NB4 (cell line): ENCODE data around the gene CMKLR1.

ENCODE experiments used
- TF ChIP-seq, protein P1 (sequence below): IDR thresholded peaks from one replicate; pipeline ENCODE4 v1.5.1; 2012; ENCODE audit warnings: low read depth, low read length
- TF ChIP-seq, protein P2 (sequence below): IDR thresholded peaks from 2 replicates; pipeline ENCODE4 v1.6.1; 2011; ENCODE audit warnings: low read depth, low read length

DNA sequence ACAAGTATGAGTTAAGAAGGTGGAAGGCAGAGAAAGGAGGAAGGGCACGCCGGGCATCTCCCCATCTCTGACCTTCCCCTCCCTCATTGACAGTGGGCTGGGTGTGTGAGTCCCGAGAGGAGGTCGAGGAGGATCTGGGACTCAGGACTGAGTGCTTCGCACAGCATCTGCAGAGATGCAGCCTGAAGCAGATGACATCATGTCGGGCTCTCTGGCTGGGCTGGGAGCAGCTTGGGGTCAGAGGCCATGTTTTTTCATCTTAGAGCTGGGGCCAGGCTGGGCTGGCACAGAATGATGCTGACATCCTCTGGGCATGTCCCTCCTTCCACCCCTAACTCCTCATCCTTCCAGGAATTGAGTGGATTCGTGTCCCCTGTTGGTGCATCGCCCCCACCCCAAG lies 43.5 kb downstream of the CMKLR1 start:
- TF ChIP-seq, protein P1, sequence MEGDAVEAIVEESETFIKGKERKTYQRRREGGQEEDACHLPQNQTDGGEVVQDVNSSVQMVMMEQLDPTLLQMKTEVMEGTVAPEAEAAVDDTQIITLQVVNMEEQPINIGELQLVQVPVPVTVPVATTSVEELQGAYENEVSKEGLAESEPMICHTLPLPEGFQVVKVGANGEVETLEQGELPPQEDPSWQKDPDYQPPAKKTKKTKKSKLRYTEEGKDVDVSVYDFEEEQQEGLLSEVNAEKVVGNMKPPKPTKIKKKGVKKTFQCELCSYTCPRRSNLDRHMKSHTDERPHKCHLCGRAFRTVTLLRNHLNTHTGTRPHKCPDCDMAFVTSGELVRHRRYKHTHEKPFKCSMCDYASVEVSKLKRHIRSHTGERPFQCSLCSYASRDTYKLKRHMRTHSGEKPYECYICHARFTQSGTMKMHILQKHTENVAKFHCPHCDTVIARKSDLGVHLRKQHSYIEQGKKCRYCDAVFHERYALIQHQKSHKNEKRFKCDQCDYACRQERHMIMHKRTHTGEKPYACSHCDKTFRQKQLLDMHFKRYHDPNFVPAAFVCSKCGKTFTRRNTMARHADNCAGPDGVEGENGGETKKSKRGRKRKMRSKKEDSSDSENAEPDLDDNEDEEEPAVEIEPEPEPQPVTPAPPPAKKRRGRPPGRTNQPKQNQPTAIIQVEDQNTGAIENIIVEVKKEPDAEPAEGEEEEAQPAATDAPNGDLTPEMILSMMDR, result no peak
- TF ChIP-seq, protein P2, sequence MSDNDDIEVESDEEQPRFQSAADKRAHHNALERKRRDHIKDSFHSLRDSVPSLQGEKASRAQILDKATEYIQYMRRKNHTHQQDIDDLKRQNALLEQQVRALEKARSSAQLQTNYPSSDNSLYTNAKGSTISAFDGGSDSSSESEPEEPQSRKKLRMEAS, result no peak
